Astrocyte (in vitro differentiated cells and primary cell): ENCODE data around the gene KCNG3.
"Not testable (repeated sequence)": the region's sequence is repeated elsewhere in the genome, so short reads cannot be mapped to it uniquely, and the experiment has no call there.

Experiments
- EZH2 ChIP-seq: IDR thresholded peaks from 2 replicates; pipeline ENCODE4 v1.6.1; 2012; ENCODE audit warnings: mild to moderate bottlenecking, low read length, inconsistent platforms; ENCODE audit not compliant: insufficient read depth
- TF ChIP-seq, protein P1 (sequence below): IDR thresholded peaks from 2 replicates; pipeline ENCODE4 v1.5.1; 2011; ENCODE audit warnings: low read depth, mild to moderate bottlenecking, inconsistent platforms, low read length, moderate library complexity; ENCODE audit not compliant: insufficient read depth

- TF ChIP-seq, protein P1, sequence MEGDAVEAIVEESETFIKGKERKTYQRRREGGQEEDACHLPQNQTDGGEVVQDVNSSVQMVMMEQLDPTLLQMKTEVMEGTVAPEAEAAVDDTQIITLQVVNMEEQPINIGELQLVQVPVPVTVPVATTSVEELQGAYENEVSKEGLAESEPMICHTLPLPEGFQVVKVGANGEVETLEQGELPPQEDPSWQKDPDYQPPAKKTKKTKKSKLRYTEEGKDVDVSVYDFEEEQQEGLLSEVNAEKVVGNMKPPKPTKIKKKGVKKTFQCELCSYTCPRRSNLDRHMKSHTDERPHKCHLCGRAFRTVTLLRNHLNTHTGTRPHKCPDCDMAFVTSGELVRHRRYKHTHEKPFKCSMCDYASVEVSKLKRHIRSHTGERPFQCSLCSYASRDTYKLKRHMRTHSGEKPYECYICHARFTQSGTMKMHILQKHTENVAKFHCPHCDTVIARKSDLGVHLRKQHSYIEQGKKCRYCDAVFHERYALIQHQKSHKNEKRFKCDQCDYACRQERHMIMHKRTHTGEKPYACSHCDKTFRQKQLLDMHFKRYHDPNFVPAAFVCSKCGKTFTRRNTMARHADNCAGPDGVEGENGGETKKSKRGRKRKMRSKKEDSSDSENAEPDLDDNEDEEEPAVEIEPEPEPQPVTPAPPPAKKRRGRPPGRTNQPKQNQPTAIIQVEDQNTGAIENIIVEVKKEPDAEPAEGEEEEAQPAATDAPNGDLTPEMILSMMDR, result not testable (repeated sequence)
- TF ChIP-seq EZH2, result not testable (repeated sequence)
Measured at GRCh38 chr2:42393320-42393719, 100.5 kb downstream of the KCNG3 start.
